MM.1S (cell line): ENCODE data around the gene SMKR1.

Experiments used
- EZH2 ChIP-seq: fragments of 300-600 bp; sonication (generic); optimal IDR thresholded peaks from 2 replicates; pipeline ENCODE3; 2017; ENCODE audit warnings: low read depth, mild to moderate bottlenecking, antibody characterized with exemption, low read length, mixed read lengths
- TF ChIP-seq, protein P1 (sequence below): fragments of 300-600 bp; sonication (generic); IDR thresholded peaks from 2 replicates; pipeline ENCODE4 v1.5.1; 2016; ENCODE audit warnings: antibody characterized with exemption, low read length, mixed read lengths

DNA sequence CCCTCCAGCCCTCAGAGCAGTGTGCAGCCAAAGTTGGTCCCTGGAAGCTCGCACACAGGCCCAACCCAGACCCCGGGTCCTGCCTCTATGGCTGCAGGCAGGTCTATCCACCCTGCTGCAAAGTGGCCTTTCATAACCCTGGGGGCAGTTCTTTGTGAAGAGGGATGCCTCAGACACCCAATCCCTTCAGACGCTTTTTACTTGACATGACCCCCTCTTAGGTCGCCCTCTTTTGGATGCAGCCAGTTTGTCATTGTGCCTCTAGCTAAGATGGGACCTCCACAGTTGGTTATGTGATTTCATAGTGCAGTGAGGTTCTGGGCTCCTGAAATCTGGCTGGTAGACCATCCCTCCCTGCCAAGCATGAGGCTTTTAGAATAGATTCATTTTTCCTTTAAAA is 27.3 kb downstream of the SMKR1 start:
- TF ChIP-seq, protein P1, sequence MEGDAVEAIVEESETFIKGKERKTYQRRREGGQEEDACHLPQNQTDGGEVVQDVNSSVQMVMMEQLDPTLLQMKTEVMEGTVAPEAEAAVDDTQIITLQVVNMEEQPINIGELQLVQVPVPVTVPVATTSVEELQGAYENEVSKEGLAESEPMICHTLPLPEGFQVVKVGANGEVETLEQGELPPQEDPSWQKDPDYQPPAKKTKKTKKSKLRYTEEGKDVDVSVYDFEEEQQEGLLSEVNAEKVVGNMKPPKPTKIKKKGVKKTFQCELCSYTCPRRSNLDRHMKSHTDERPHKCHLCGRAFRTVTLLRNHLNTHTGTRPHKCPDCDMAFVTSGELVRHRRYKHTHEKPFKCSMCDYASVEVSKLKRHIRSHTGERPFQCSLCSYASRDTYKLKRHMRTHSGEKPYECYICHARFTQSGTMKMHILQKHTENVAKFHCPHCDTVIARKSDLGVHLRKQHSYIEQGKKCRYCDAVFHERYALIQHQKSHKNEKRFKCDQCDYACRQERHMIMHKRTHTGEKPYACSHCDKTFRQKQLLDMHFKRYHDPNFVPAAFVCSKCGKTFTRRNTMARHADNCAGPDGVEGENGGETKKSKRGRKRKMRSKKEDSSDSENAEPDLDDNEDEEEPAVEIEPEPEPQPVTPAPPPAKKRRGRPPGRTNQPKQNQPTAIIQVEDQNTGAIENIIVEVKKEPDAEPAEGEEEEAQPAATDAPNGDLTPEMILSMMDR = no peak
- no peak for TF ChIP-seq EZH2
